ENCODE results near the gene HRH3. TPM values are rescaled to one million over a fixed set of nuclear protein-coding genes. Genes with fewer than 3 reads are reported as not detected.

The HRH3 gene
- not detected in 2 replicates for total RNA-seq

DNA sequence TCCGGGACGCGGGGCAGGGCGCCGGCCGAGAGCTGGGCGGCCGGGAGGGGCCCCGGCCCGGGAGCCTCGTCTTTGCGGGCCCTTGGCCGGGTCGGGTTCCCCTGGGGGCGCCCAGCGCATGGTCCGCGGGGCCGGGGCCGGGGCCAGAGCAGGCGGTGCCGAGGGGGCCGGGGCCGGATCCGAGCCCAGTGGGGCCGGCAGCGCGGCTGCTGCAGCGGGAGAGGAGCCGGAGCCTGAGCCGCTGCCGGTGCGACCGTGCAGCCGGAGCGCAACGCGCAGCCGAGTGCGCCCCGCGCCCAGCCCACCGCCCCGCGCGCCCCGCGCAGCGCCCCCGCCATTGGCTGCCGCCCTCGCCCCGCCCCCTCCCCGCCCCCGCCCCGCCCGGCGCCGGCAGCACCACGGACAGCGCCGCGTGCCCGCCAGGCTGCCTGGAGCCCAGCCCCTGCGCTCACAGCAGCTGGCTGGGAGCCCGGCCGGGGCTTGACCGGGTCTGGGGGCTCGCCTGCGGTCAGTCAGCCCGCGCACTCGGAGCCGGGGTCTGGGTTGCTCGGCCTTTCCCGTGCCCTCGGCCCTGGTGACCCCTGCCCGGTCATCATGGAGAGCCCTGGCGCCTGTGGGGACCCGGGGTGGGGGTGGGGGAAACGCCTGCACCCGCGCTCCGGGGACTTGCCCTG is at the start of gene HRH3:
Gene HRH3 (minus strand): TSS at position 287 of the 674 bp plus-strand sequence. CDS start 308 bp downstream, outside the sequence.

DNA sequence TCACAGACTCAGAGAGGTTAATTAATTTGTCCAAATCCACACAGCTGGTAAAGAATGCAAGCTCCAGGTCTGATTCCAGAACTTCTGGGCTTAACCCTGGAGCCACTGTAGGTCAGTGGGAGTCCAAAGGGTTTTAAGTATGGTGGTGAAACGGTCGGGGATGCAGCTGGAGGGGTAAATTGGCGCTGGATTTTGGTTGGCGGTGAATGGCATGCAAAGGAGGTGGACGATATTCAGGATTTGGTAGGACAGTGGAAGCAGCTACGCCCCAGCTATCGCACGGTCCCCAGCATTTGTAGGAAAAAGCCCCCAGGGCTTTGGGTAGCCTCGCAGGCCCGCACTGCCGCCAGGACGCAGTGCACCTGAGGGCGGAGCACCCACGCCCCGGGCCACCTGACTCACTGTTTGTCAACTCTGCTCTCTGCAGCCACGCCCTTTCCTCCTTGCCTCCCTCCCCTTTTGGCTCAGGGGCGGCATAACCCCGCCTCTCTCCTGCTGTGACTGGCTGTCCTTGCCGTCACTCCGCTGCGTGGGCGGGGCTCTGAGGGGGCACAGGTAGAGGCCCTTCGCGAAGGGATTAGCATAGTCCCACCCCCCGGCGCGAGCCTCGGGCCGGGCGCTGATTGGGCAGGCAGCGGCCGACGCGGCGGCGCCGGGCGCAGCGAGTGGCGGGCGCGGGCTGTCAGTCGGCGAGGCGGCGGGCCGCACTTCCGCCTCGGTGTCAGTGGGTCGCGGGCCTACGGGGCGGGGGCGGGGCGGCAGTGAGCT is 17.9 kb upstream of the HRH3 start, which contains the start of gene OSBPL2:
Gene OSBPL2 (plus strand): TSS at position 721 of the 768 bp plus-strand sequence. CDS start 17,664 bp downstream, outside the sequence.

DNA sequence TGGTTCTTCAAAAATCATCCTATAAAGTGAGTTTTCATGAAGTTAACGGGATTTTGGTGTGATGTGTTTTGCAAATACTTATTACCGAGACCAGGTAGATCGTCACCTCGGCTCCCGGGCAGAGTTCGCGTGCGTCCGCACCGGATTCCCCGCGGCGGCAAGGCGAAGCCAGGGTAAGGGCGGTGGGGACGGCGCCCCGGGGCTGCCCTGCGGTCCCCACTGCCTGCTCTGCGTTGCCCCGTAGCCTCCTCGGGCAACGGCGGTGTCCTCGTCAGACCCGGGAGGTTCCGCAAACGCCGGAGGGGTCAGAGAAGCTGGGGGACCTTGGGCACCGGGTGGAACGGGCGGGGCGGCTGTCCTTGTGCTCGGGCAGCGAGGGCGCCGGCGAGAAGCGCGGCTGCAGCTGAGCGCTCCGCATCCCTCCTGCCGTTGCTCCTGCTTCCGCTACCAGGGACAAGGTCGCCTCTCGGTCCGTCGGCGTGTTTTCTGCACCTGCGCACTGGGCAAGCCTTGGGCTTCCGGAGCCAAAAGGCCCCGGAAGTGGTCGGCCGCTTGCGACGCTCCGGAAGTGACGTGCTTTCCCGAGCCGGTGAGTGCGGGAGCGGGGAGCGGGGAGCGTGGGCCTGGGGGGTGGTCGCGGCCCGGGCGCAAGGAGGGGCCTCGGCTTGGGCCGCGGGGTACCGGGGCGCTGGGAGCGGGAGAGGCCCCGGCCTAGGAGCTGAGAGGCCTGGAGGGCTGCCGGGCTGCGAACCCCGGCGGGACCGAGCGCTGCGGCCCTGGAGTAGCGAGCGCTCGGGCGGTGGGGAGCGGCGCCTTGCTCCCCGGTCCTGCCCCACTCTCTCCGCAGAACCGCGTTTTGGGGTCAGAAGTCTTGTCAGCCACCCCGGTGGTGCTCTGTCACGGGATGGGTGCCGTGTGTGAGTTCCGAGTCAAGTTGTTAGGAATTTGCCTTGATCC is 37.3 kb downstream of the HRH3 start, which contains the start of gene MTG2:
Gene MTG2 (plus strand): TSS at position 560 of the 957 bp plus-strand sequence. CDS start 10,393 bp downstream, outside the sequence.

Other genes with a start within 250 kb of the HRH3 start
- 6.0 and 6.3 TPM in 2 replicates for gene TAF4, start 154.4 kb downstream of the HRH3 start, total RNA-seq
- gene LSM14B, start 97.8 kb downstream of the HRH3 start, total RNA-seq, result 35.7 and 38.2 TPM in 2 replicates
- 221 and 232 TPM in 2 replicates for gene PSMA7, start 76.9 kb downstream of the HRH3 start, total RNA-seq
- 6.7 and 9.9 TPM in 2 replicates for gene SS18L1, start 76.5 kb downstream of the HRH3 start, total RNA-seq
- 14.7 and 33.3 TPM in 2 replicates for gene MTG2, start 37.2 kb downstream of the HRH3 start, total RNA-seq
- 27.6 and 28.5 TPM in 2 replicates for gene OSBPL2, start 18.2 kb upstream of the HRH3 start, total RNA-seq
- gene ADRM1, start 82.7 kb upstream of the HRH3 start, total RNA-seq, result 61.3 and 62.5 TPM in 2 replicates
- 4.4 and 4.8 TPM in 2 replicates for gene LAMA5, start 147.0 kb upstream of the HRH3 start, total RNA-seq
- 801 and 1,041 TPM in 2 replicates for gene RPS21, start 166.8 kb upstream of the HRH3 start, total RNA-seq
- gene CABLES2, start 187.0 kb upstream of the HRH3 start, total RNA-seq, result 1.6 and 2.2 TPM in 2 replicates
- gene RBBP8NL, start 207.3 kb upstream of the HRH3 start, total RNA-seq, result not detected in 2 replicates

Measured in articular chondrocyte of knee joint (primary cell).